Measurements from ENCODE around the gene KCNT1.

DNA sequence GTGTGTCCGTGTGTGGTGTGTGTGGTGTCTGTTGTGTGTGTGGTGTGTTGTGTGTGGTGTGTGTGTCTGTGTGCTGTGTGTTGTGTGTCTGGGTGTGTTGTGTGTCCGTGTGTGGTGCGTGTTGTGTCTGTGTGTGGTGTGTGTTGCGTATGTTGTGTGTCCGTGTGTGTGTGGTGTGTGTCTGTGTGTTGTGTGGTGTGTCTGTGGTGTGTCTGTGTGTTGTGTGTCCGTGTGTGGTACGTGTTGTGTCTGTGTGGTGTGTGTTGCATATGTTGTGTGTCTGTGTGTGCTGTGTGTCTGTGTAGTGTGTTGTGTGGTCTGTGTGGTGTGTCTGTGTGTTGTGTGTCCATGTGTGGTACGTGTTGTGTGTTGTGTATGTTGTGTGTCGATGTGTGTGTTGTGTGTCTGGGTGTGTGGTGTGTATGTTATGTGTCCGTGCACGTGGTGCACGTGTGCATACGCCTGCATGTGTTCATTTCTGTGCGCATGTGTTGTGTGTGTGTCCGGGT is 72.3 kb downstream of the KCNT1 start:
- TF ChIP-seq, protein P1, sequence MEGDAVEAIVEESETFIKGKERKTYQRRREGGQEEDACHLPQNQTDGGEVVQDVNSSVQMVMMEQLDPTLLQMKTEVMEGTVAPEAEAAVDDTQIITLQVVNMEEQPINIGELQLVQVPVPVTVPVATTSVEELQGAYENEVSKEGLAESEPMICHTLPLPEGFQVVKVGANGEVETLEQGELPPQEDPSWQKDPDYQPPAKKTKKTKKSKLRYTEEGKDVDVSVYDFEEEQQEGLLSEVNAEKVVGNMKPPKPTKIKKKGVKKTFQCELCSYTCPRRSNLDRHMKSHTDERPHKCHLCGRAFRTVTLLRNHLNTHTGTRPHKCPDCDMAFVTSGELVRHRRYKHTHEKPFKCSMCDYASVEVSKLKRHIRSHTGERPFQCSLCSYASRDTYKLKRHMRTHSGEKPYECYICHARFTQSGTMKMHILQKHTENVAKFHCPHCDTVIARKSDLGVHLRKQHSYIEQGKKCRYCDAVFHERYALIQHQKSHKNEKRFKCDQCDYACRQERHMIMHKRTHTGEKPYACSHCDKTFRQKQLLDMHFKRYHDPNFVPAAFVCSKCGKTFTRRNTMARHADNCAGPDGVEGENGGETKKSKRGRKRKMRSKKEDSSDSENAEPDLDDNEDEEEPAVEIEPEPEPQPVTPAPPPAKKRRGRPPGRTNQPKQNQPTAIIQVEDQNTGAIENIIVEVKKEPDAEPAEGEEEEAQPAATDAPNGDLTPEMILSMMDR (IDR thresholded peaks at IDR 0.05; ENCODE audit: extremely low read depth in 1 of 2, insufficient read depth in 1 of 2, low read depth in 1 of 2, low read length in 2 of 2) = no peak
- TF ChIP-seq MAX (IDR thresholded peaks at IDR 0.05; ENCODE audit: insufficient read depth, insufficient read length) (no peak), EZH2 (IDR thresholded peaks at IDR 0.05; ENCODE audit: borderline replicate concordance, low read depth, low read length, severe bottlenecking) (no peak), JUN (IDR thresholded peaks at IDR 0.05; ENCODE audit: borderline replicate concordance, insufficient read depth, insufficient read length, low read depth) (no peak), POLR2AphosphoS5 (IDR thresholded peaks at IDR 0.05; ENCODE audit: insufficient read depth, low read depth, low read length) (no peak)
